GM18498 (cell line): ENCODE data around the gene CEBPA.
"Not testable (repeated sequence)": the region's sequence is repeated elsewhere in the genome, so short reads cannot be mapped to it uniquely, and the experiment has no call there.

Source experiments
- ATAC-seq: cut with Tn5 transposase; IDR thresholded peaks from one replicate; pipeline ENCODE4 v1.9.1; 2021; ENCODE audit warnings: mild to moderate bottlenecking, moderate library complexity; ENCODE audit not compliant: unreplicated experiment

CEBPA gene

DNA sequence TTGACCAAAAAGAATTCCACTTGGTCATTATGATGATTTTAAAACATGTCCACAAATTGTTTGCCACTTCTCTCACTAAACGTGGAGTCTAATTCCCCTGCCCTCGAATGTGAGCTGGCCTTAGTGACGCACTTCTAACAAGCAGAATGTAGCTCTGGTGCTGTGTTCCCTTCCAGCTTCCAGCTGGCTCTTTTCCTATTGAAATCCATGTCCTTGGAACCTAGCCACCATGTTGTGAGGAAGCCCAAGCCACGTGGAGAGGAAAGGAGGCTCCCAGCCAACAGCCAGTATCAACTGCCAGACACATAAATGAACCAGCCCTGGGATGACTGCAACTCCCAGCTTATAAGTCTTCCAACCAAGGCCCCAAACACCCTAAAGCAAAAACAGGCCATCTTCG is 23.6 kb upstream of the CEBPA start:
- no peak for ATAC-seq

DNA sequence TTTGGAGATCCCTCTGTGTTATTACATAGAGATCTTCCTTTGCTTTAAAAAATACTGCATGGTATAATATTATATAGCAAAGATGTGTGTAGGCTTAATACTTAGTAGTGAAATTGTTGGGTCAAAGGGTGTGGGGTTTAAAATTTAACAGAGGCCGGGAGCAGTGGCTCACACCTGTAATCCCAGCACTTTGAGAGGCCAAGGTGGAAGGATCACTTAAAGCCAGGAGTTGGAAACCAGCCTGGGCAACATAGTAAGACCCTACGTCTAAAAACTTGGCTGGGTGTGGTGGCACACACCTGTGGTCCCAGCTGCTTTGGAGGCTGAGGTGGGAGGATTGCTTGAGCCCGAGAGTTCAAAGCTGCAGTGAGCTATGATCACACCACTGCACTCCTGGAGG is 22.3 kb upstream of the CEBPA start:
- no peak for ATAC-seq

DNA sequence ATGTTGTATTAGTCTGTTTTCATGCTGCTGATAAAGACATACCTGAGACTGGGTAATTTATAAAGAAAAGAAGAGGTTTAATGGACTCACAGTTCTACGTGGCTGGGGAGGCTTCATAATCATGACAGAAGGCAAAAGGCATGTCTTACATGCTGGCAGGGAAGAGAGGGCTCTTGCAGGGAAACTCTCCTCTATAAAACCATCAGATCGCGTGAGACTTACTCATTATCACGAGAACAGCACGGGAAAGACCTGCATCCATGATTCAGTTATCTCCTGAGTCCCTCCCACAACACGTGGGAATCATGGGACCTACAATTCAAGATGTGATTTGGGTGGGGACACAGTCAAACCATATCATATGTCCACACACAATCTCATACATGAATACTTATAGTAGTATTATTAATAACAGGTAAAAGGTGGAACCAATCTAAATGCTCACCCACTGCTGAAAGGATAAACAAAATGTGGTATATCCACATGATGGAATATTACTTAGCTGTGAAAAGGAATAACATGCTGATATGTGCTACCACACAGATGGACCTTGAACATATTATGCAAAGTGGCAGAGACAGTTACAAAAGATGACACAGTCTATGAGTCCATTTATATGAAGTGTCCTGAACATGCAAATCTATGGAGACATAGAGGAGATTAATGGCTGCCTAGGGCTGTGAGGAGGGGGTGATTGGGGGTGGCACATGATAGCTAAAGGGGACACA is 20.9 kb upstream of the CEBPA start:
- ATAC-seq, result no peak

- no peak for ATAC-seq
Observed at GRCh38 chr19:33320636-33321035, 18.3 kb upstream of the CEBPA start.

GRCh38 chr19:33317991-33318390 is 15.7 kb upstream of the CEBPA start:
- ATAC-seq, result not testable (repeated sequence)

DNA sequence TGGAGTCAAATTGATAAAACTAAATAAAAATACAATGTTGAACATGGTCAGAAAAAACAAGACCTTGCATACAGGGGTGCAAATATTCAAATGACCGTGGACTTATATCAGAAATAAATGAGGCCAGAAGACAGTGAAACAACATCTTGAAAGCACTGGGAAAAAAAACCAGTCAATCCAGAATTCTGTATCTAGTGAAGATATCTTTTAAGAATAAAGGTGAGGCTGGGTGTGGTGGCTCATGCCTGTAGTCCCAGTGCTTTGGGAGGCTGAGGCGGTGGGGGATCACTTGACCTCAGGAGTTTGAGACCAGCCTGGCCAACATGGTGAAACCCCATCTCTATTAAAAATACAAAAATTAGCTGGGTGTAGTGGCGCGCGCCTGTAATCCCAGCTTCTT is 15.2 kb upstream of the CEBPA start:
- ATAC-seq, result no peak

DNA sequence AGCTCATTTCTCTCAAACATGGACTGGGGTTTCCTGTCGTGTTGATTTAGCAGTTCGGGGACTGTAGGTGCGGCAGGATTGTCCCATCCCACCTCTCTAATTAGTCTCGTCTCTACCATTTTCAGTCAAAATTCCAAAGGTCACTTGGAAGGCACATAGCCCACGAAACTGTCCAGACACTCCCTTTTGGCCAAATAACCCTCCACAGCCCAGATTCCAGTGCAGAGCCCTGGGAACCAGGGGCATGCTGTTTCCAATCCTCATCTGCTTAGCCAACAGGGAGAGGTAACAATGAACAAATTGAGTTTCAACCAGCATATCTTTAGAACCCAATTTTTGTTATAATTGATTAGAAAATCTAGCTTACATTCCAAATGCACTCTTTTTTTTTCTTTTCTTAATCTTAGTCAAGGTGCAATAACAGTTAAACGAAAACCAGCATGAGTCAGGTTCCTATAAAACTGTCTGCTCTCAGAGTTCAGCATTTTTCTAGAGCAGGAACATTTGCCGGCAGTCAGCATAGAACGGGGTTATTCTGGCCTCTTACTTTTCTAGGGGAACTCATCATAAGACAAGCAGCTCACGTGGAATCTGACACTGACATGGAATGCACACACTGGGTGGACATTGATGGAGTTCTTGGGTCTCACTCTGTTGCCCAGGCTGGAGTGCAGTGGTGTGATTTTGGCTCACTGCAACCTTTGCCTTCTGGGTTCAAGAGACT is 14.4 kb upstream of the CEBPA start:
- no peak for ATAC-seq

DNA sequence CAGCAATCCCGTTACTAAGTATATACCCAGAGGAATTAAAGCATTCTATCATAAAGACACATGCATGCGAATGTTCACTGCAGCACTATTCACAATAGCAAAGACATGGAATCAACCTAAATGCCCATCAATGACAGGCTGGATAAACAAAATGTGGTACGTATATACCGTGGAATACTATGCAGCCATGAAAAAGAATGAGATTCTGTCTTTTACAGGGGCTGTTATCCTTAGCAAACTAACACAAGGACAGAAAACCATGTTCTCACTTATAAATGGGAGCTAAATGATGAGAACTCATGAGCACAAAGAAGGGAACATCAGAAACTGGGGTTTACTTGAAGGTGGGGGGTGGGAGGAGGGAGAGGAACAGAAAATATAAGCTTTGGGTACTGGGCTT is 10.5 kb upstream of the CEBPA start:
- not testable (repeated sequence) for ATAC-seq

DNA sequence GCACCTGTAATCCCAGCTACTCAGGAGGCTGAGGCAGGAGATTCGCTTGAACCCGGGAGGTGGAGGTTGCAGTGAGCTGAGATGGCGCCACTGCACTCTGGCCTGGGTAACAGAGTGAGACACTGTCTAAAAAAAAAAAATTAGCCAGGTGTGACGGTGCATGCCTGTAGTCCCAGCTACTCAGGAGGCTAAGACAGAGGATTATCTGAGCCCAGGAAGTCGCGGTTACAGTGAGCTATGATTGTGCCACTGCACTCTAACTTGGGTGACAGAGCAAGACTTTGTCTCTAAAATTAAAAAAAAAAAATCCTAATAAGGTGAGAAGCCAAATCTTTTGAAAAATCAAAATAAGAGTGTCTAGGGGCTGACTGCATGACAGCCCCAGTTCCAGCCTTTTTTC is 9.7 kb upstream of the CEBPA start:
- no peak for ATAC-seq

- no peak for ATAC-seq
Observed at GRCh38 chr19:33311326-33311682, 9.0 kb upstream of the CEBPA start.

DNA sequence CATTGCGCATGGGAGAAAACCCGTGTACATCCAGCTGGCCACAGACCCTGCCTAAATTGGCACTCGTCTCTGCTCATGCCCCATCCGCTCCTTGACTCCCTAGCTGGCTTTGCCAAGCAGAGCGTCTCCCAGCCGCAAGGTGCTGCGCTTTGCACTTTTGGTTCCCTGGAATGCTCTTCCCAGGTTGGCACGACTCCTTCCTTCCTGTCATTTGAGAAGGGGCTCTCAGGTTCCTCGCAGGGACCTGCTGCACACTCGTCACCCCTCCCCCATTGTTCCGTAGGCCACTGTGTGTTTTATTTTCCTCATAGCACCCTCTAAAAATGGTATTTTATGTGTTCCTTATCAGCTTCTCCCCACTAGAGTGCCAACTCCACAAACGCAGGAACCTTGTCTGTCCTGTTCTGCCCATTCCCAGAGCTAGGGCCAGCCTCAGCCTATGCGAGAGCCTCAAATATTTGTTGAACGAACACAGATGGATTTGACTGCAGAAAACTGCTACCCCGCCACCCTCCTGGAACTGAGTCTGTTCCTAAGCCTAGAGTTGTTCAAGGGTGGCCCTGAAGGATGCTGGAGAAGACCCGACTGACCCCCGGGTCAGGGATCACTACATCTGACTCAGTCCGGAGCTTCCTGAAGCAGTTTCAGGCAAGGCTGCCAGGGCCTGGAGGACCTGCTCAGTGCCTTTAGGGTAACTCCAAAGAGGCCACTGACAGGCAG is 8.4 kb upstream of the CEBPA start:
- ATAC-seq, result no peak

GRCh38 chr19:33309826-33310225 is 7.5 kb upstream of the CEBPA start:
- no peak for ATAC-seq

DNA sequence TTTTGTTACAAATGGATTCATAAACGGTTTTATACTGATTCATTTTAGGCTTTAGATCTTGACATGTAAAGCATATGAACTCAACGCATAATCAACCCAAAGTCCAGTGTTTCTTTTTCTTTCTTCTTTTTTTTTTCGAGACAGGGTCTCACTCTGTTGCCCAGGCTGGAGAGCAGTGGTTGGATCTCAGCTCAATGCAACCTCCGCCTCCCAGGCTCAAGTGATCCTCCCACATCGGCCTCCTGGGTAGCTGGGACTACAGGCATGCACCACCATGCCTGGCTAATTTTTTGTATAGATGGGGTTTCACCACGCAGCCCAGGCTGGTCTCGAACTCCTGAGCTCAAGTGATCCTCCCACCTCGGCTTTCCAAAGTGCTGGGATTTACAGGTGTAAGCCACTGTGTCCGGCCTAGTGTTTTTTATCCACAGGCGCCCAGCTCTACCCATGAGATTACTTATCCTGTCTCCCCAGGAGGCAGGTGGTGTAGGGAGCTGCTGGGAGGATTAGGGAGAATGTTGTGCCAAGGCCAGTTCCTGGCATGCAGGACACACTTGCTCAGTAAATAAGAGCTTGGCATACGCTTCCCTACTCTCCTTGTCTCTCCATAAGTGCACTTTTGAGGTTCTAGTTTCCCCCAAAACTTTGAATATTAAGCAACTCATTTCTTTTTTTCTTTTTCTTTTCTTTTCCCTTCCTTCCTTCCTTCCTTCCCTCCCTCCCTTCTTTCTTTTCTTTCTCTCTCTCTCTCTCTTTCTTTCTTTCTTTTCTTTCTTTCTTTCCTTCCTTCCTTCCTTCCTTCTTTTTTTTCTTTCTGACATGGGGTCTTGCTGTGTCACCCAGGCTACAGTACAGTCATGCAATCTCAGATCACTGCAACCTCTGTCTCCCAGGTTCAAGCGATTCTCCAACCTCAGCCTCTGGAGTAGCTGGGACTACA is 4.8 kb upstream of the CEBPA start:
- ATAC-seq, result no peak

GRCh38 chr19:33306191-33306590 is 3.9 kb upstream of the CEBPA start:
- ATAC-seq, result no peak

DNA sequence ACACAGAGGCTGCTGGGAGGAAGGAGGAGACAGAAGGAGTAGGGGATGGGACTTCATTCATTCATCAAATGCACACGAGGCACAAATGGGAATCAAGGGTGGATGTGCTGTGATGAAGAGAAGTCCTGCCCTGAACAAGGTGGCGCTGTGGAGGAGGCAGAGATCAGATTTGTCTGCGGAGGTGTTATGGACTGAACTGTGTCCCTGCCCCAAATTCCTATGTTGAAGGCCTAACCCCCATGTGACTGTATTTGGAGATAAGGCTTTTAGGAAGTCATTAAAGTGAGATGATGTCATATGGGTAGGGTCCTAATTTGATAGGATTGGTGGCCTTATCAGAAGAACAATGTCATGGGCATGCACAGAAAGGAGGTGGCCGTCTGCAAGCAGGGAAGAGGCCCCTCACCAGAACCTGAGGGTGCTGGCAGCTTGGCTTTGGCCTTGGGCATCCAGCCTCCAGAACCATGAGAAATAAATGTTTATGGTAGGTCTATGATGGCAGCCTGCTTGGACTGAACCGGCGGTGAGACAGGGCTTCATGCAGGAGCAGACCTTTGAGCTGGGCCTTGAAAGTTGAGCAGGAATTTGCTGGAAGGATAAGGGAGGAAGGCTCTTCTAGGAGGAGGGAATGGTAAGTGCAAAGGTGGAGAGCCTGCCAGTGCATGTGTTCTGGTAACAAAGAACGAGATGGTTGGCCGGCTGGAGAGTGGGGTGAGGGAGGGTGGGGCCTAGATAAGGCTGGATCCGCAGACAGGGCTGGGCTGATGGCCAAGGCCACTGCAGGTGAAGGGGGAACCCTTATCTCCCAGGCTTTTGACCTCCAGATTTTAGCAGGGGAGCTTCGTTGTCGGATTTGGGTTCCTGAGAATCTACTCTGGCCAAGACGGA is 2.7 kb upstream of the CEBPA start:
- ATAC-seq, result no peak

GRCh38 chr19:33304371-33304759 is 2.0 kb upstream of the CEBPA start:
- no peak for ATAC-seq

DNA sequence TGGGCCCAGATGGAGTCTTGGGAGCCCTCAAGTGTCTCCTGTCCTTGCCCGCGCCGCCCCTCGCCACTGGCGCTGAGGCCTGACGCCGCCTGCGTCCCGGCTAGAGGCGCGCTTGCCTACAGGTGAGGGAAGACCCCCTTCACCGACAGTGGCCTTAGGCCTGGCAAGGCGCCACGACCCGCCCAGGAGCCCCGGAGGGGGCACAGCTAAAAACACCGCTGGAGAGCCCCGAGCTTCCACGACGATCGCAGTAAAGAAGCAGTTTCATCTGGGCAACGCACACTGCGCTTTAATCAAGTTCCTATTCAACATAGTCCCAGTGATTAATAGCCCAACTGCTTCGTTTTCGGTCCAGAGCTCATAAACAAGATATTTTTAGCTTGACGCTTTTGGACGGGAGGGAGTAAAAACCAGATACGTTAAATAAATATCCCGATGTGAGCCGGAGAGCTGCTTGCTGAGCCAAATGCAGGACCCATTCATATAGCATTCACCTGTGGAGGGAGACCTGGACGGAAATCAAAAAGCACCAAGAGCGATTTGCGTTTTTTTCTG is 1.5 kb upstream of the CEBPA start:
- no peak for ATAC-seq

GRCh38 chr19:33302974-33303790 is 848 bp upstream of the CEBPA start:
- ATAC-seq, result peak; percentile 20

DNA sequence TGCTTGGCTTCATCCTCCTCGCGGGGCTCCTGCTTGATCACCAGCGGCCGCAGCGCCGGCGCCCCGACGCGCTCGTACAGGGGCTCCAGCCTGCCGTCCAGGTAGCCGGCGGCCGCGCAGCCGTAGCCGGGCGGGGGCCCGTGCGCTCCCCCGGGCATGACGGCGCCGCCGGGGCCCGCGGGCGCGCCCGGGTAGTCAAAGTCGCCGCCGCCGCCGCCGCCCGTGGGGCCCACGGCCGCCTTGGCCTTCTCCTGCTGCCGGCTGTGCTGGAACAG is 497 bp downstream of the CEBPA start:
- ATAC-seq, result no peak
